Left lung (tissue), 10 donors: Measurements from ENCODE around the gene PRPF19. TPM values are rescaled to one million over a fixed set of nuclear protein-coding genes. Genes with fewer than 3 reads are reported as not detected.

Source experiments
- ATAC-seq: fragments of 200-7000 bp; cut with Tn5 transposase; one replicate; pipeline ENCODE4 v1.9.1; 2020; ENCODE audit warnings: moderate library complexity
- DNase-seq, 4 donors: peaks; one replicate each; pipeline ENCODE4 v3.0.0-alpha.2; 2013 to 2020
- H3K27ac ChIP-seq, 2 donors: fragments of 200-600 bp; sonication (generic) in 1 of 2; one replicate each; pipeline versions ENCODE4 v1.5.0 to v1.8.0; 2020 to 2021
- H3K27me3 ChIP-seq, 2 donors: fragments of 200-600 bp; sonication (generic) in 1 of 2; one replicate each; pipeline versions ENCODE4 v1.5.0 to v1.8.0; 2020 to 2021
- H3K36me3 ChIP-seq, 2 donors: fragments of 200-600 bp; sonication (generic) in 1 of 2; one replicate each; pipeline versions ENCODE4 v1.5.0 to v1.8.0; 2020 to 2021
- H3K4me1 ChIP-seq, 2 donors: fragments of 200-600 bp; one replicate each; pipeline ENCODE4 v1.8.0; 2021
- H3K4me3 ChIP-seq, 2 donors: fragments of 200-600 bp; sonication (generic) in 1 of 2; one replicate each; pipeline versions ENCODE4 v1.5.0 to v1.8.0; 2020 to 2021; ENCODE audit warnings: mild to moderate bottlenecking in 1 of 2
- H3K9me3 ChIP-seq, 2 donors: fragments of 200-600 bp; sonication (generic) in 1 of 2; one replicate each; pipeline versions ENCODE4 v1.5.0 to v1.8.0; 2020 to 2021
- CTCF ChIP-seq, 2 donors: fragments of 200-600 bp; sonication (generic) in 1 of 2; IDR thresholded peaks; one replicate each; pipeline versions ENCODE4 v1.5.0 to v1.8.0; 2021; ENCODE audit warnings: antibody characterized with exemption in 2 of 2
- intact Hi-C, 2 donors: fragments of 100-400 bp; cut with DNase I; formaldehyde crosslinking; loops; one replicate each; pipeline versions ENCODE4 v1.11.2 to v1.14.2; 2022
- polyA plus RNA-seq, 6 donors: library from polyadenylated mRNA; unstranded; fragments of 120-200 nt; gene quantifications; one replicate each; pipeline ENCODE4 v1.2.1, GENCODE V29; 2013; ENCODE audit not compliant: insufficient read length in 6 of 6
- total RNA-seq, 2 donors: library from RNA; stranded (reverse); fragmentation: NEBNext Ultra II Directional; extraction: Animal tissue kit (Norgen Biotek cat#: 25700); gene quantifications; one replicate each; pipeline ENCODE4 v1.2.1, GENCODE V29; 2021
- donor health status: DM: no; HTN: yes; CAD: no.
- donor health status: DM: no; HTN: no; CAD: no.

Gene PRPF19
- total and polyA plus RNA-seq, 8 donors: 49.1 to 144 (median 117) TPM

GRCh38 chr11:60852982-60853950 lies 53.1 kb downstream of the PRPF19 start:
- no peak for ATAC-seq
- Histone ChIP-seq H3K27me3 (peaks cover 0 to 11% of the 10 kb centered on the region in 2 donors), H3K9me3 (no peaks in the 10 kb centered on the region), H3K36me3 (peaks cover 0 to 53% of the 10 kb centered on the region in 2 donors), H3K4me3 (no peak overlapping the region), H3K27ac (no peak overlapping the region), H3K4me1 (no peaks in the 10 kb centered on the region)
- DNase-seq: no peak
- TF ChIP-seq CTCF (IDR thresholded peaks at IDR 0.05): no peak
- intact Hi-C loops: no loop called here

GRCh38 chr11:60852117-60852981 lies 54.0 kb downstream of the PRPF19 start:
- peak in 1 of 4 donors; percentile 21 for DNase-seq
- intact Hi-C loops: no loop called here
- H3K27ac ChIP-seq: no peak overlapping the region
- no peak for TF ChIP-seq CTCF (IDR thresholded peaks at IDR 0.05)
- no peak overlapping the region for H3K4me3 ChIP-seq
- H3K27me3 ChIP-seq: peaks cover 0 to 11% of the 10 kb centered on the region in 2 donors
- H3K36me3 ChIP-seq: peaks cover 0 to 62% of the 10 kb centered on the region in 2 donors
- H3K9me3 ChIP-seq: no peaks in the 10 kb centered on the region
- no peaks in the 10 kb centered on the region for H3K4me1 ChIP-seq
- no peak for ATAC-seq

GRCh38 chr11:60851327-60852104 lies 54.9 kb downstream of the PRPF19 start:
- Histone ChIP-seq H3K4me1 (no peaks in the 10 kb centered on the region), H3K9me3 (no peaks in the 10 kb centered on the region), H3K4me3 (no peak overlapping the region), H3K36me3 (peaks cover 0 to 63% of the 10 kb centered on the region in 2 donors), H3K27ac (no peak overlapping the region), H3K27me3 (peaks cover 0 to 11% of the 10 kb centered on the region in 2 donors)
- TF ChIP-seq CTCF (IDR thresholded peaks at IDR 0.05): no peak
- ATAC-seq (no peak), DNase-seq (no peak)
- intact Hi-C loops: no loop called here

GRCh38 chr11:60849641-60850520 lies 56.5 kb downstream of the PRPF19 start:
- DNase-seq (no peak), ATAC-seq (no peak)
- Histone ChIP-seq H3K4me1 (peaks cover 0 to 8% of the 10 kb centered on the region in 2 donors), H3K4me3 (no peak overlapping the region), H3K27me3 (no peaks in the 10 kb centered on the region), H3K36me3 (peaks cover 0 to 76% of the 10 kb centered on the region in 2 donors), H3K9me3 (no peaks in the 10 kb centered on the region), H3K27ac (no peak overlapping the region)
- intact Hi-C loops: no loop called here
- TF ChIP-seq CTCF (IDR thresholded peaks at IDR 0.05): no peak
